LNCAP (cell line): Measurements from ENCODE around the gene FAM170B.

ENCODE experiments used
- CTCF ChIP-seq: fragments of 450-650 bp; IDR thresholded peaks from 2 replicates; pipeline ENCODE4 v1.5.1; 2017; ENCODE audit warnings: mild to moderate bottlenecking

Gene FAM170B

GRCh38 chr10:49081547-49082275 is 52.1 kb downstream of the FAM170B start:
- no peak for TF ChIP-seq CTCF
